HG03521 (cell line): Measurements from ENCODE around the gene MLLT1.
A peak's percentile ranks its signal among the peaks of the same experiment; 100 is the strongest.

Source experiments
- ATAC-seq: cut with Tn5 transposase; IDR thresholded peaks from one replicate; pipeline ENCODE4 v1.9.1; 2021; ENCODE audit warnings: mild to moderate bottlenecking, moderate library complexity; ENCODE audit not compliant: unreplicated experiment

The MLLT1 gene

DNA sequence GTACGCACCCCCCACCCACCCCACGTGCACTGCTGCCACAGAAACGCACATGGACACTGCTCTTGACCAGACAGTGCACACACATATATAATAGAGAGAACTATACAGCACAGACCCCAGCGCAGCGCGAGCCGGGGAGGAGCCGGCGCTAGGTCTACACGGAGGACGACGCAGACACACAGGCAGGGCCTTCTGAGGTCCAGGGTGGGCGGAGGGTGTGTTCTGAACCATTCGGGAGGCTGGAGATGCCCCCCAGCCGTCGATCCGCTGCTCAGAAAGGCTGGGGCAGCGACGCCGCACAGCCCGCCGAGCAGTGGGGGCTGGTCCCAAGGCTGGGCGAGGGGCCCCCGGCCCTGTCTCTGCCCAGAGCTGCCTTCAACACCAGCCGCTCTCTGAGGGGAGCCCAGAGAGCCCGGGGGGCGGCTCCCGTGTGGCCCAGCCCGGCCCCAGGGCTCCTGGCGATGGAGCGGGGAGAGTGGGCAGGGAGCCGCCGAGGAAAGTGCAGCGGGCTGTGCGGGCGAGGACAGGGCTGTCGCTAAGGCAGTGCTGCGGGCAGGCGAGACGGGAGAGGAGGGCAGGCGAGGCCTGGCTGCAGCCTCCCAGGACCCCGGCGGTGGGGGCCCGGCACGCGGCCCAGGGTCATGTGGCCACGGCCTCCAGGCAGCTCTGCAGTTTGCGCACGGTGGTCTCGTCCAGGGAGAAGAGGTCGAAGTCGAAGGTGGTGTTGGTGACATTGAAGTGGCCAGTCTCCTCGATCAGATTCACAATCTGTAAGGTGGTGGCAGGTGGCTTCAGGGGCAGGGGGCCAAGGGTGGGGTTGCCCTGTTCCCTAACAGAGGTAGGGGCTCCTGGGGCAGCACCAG is 67.1 kb downstream of the MLLT1 start:
- no peak for ATAC-seq

GRCh38 chr19:6211632-6212402 is 68.0 kb downstream of the MLLT1 start:
- no peak for ATAC-seq

DNA sequence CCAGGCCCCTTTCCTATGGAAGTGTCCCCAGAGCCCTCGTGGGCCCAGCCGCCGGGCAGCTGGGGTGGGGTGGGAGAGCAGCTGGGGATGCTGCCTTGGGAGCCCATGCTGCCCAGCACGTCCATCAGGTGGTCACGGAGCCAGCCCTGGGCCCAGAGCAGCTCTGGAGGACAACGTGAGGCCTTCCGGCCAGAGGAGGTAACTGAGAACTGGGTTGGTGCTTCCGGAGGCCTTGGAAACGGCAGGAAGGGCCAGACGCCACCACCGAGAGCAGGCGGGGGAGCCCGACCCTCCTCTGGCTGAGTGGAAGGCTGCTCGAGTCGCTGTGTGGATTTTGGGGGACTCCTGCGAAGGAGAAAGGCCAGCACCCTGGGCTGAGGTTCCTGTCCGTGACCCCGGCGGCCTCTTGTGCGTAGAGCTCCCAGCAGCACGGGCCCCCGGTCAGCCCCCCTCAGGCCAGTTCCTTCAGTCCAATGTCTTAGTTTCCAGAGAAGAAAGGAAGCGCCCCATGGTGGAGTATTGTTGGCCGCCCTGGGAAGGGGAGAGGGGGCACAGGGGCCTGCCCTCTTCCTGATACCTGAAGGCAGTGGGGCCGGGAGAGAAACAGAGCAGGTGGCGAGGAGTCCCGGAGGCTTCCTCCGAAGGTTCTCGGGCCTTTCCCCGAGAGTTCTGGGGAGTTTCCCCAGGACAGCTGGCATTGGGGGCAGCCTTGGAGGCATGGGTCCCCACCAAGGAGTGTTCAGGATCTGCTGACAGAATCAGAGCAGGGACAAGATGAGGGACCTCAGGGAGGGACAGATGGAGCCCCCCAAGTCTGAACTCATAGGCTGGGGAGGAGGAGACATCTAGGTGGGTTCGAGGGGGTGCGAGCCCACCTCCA is 68.8 kb downstream of the MLLT1 start:
- no peak for ATAC-seq

- no peak for ATAC-seq
Measured at GRCh38 chr19:6210091-6210490, 69.7 kb downstream of the MLLT1 start.

GRCh38 chr19:6209680-6210079 is 70.1 kb downstream of the MLLT1 start:
- no peak for ATAC-seq

GRCh38 chr19:6209233-6209632 is 70.5 kb downstream of the MLLT1 start:
- ATAC-seq = no peak

- no peak for ATAC-seq
Measured at GRCh38 chr19:6204866-6205723, 74.7 kb downstream of the MLLT1 start.

DNA sequence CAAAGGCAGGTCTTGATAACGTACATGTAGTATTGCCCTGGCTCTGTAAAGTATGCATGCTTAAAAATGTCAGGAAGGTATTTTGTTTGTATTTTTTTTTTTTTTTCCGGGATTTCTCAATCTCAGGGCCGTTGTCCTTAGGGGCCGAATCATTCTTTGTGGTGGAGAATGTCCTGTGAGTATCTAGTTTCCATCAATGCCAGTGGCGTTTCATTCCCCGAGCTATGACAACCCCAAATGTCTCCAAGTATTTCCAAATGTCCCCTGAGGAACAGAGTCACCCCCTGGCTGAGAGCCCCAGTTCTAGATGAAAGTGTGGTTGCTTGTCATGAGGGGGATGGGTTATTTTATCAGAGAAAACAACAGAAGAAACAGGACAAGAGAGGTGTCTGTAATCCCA is 75.6 kb downstream of the MLLT1 start:
- no peak for ATAC-seq

GRCh38 chr19:6199240-6199994 is 80.4 kb downstream of the MLLT1 start:
- peak; percentile 79 for ATAC-seq

DNA sequence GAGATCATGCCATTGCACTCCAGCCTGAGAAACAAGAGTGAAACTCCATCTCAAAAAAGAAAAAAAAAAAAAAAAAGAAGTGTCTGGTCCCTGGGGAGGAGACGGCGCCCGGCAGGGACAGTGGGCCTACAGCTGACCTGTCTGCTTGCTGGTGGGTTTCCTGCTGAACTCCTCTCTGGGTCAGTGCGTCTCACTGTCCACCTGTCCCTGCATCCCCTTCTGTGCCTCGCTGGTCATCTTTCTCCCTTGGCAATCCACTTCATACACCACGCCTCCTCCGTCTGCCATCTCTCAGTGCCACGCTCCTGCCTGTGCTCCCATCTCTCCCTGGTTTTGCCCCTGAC is 80.9 kb downstream of the MLLT1 start:
- no peak for ATAC-seq

DNA sequence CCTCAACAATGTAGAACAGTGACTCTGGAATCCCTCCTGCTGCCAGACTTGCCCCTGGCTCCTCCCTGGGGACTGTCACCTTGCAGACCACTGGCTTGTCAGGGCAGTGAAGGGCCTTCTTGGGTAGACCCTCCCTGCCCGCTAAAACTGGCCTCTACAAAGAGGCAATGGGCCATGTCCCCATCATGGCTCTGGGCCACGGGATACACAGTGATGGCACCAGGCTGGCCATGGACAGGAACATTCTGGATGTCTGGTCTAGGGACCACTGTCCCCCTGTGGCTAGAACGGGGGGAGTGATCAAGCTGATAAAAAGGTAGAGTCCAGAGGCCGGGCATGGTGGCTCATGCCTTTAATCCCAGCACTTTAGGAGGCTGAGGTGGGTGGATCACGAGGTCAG is 83.4 kb downstream of the MLLT1 start:
- ATAC-seq = no peak

DNA sequence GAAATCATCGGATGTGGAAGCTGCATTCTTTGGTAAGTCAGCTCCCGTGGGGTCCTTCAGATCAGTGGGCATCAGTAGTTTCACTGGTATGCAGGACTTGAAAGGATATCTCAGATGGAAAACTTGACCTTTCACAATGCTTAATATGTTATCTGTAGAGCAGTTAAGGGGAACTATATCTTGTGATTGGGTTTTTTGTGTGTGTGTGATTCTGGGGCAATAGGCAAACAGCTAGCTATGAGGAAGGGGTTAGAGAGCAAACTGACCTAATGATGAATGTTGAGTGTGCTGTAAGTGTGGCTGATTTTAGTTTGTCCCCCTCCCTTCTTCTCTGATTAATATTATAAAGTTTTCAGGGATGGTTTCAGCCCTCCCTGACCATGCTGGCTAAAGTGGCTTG is 91.0 kb downstream of the MLLT1 start:
- no peak for ATAC-seq

DNA sequence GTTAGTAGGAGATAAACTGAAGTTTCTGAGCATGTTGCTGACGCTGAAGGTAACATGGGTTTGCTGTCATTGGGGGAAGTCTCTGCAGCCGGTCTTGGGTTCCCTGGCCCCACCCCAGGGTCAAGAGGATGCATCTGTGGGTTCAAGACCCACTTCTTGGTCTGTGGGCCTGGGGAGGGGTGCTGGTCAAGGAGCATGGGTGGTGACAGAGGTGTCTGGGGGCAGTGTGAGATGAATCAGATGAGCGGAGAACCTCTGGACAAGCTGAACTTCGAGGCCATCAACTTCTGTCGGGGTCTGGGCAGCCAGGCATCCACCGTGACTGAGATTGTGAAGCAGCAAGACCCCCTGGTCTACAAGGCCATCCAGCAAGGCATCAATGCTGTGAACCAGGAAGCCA is 92.4 kb downstream of the MLLT1 start:
- no peak for ATAC-seq

- no peak for ATAC-seq
Measured at GRCh38 chr19:6185835-6186834, 93.6 kb downstream of the MLLT1 start.

DNA sequence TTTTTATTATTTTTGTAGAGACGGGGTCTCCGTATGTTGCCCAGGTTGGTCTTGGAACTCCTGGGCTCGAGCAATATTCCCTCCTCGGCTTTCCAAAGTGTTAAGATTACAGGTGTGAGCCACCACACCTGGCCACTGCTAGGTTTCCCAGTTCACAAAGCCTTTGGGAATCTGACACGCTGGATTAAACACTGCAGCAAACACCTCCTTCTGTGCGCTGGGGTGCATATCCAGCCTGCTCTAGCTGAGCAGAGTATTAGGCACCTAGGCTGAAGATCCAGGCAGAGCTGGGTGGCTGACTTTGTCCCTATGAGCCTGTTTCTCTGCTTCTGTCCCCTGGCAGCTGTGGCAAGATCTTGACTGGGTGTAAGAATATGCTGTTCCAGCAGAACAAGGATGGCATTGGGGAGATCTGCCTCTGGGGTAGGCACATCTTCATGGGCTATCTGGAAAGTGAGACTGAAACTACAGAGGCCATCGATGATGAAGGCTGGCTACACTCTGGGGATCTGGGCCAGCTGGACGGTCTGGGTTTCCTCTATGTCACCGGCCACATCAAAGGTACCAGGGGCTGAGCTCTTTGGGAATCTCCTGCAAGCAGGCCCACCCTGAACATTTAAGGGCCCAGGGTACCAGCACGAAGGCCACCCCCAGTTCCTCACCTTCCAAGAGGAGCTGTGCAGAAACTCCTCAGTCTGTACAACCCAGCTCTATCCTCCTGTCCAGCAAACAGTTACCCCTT is 94.5 kb downstream of the MLLT1 start:
- no peak for ATAC-seq

- ATAC-seq = no peak
Measured at GRCh38 chr19:6181119-6181518, 98.7 kb downstream of the MLLT1 start.

- no peak for ATAC-seq
Measured at GRCh38 chr19:6173190-6173589, 106.6 kb downstream of the MLLT1 start.
